Esophagus (tissue), 2 donors: ENCODE data around the gene FASN. TPM values are rescaled to one million over a fixed set of nuclear protein-coding genes. Genes with fewer than 3 reads are reported as not detected.

Experiments used
- H3K27ac ChIP-seq, 2 donors: one replicate each; pipeline ENCODE4 v1.5.1; 2013; ENCODE audit warnings: low read depth in 2 of 2, mild to moderate bottlenecking in 2 of 2, inconsistent platforms in 1 of 2, low read length in 1 of 2, moderate library complexity in 1 of 2
- H3K27me3 ChIP-seq, 2 donors: one replicate each; pipeline ENCODE4 v1.6.1; 2013; ENCODE audit warnings: low read length in 2 of 2, control low read depth in 1 of 2, mild to moderate bottlenecking in 1 of 2; ENCODE audit not compliant: insufficient read depth in 2 of 2, control insufficient read depth in 1 of 2
- H3K36me3 ChIP-seq, 2 donors: one replicate each; pipeline ENCODE4 v1.6.1; 2013; ENCODE audit warnings: low read length in 1 of 2; ENCODE audit not compliant: control insufficient read depth in 2 of 2, insufficient read depth in 2 of 2
- H3K4me1 ChIP-seq, 2 donors: one replicate each; pipeline ENCODE4 v1.6.1; 2013; ENCODE audit warnings: low read length in 1 of 2; ENCODE audit not compliant: control insufficient read depth in 2 of 2, insufficient read depth in 2 of 2
- H3K4me3 ChIP-seq, 2 donors: one replicate each; pipeline ENCODE4 v1.5.1; 2013; ENCODE audit warnings: low read length in 2 of 2, mild to moderate bottlenecking in 2 of 2, low read depth in 1 of 2, moderate library complexity in 1 of 2
- H3K9me3 ChIP-seq, 2 donors: one replicate each; pipeline ENCODE4 v1.6.1; 2013; ENCODE audit warnings: mild to moderate bottlenecking in 2 of 2, low read depth in 1 of 2, low read length in 1 of 2, moderate library complexity in 1 of 2; ENCODE audit not compliant: control insufficient read depth in 2 of 2, insufficient read depth in 1 of 2
- WGBS, 2 donors: extraction: QIAGEN DNeasy Blood & Tissue Kit; methylation state at CpG; one replicate each; pipeline ENCODE4 v1.1.7; 2013; 5-methylcytosine and 5-hydroxymethylcytosine counted together
- polyA plus RNA-seq, 2 donors: library from polyadenylated mRNA; stranded (reverse); fragments of 200-250 nt; gene quantifications; one replicate each; pipeline ENCODE4 v1.2.3, GENCODE V29; 2013
- donor health status: healthy with polysubstance abuse.
- donor health status: Bipolar disorder and iron deficiency.

The FASN gene
- polyA plus RNA-seq, 2 donors = 92.2 to 95.9 TPM

GRCh38 chr17:82118168-82118814, 20.3 kb upstream of the FASN start:
- Histone ChIP-seq H3K4me3 (no peak overlapping the region), H3K9me3 (no peaks in the 10 kb centered on the region), H3K36me3 (peaks cover 0 to 4% of the 10 kb centered on the region in 2 donors), H3K27ac (no peak overlapping the region), H3K27me3 (no peaks in the 10 kb centered on the region), H3K4me1 (no peaks in the 10 kb centered on the region)
- WGBS, 2 donors = 84 to 85% methylated on average over 18 of the region's 18 CpGs

GRCh38 chr17:82117139-82118090, 19.4 kb upstream of the FASN start:
- H3K36me3 ChIP-seq = peaks cover 0 to 5% of the 10 kb centered on the region in 2 donors
- no peaks in the 10 kb centered on the region for H3K4me1 ChIP-seq
- no peak overlapping the region for H3K27ac ChIP-seq

GRCh38 chr17:82116246-82116645, 18.2 kb upstream of the FASN start:
- Histone ChIP-seq H3K4me1 (no peaks in the 10 kb centered on the region), H3K27me3 (no peaks in the 10 kb centered on the region), H3K9me3 (no peaks in the 10 kb centered on the region), H3K4me3 (no peak overlapping the region), H3K27ac (no peak overlapping the region), H3K36me3 (peaks cover 0 to 4% of the 10 kb centered on the region in 2 donors)
- 85 to 88% methylated on average over 6 of the region's 6 CpGs for WGBS, 2 donors

More at GRCh38 chr17:82117139-82118090, 19.4 kb upstream of the FASN start:
- H3K9me3 ChIP-seq = no peaks in the 10 kb centered on the region
- 90% methylated on average over 22 of the region's 22 CpGs for WGBS, 2 donors
- no peak overlapping the region for H3K4me3 ChIP-seq
- no peaks in the 10 kb centered on the region for H3K27me3 ChIP-seq

GRCh38 chr17:82114872-82115271, 16.8 kb upstream of the FASN start:
- whole genome bisulfite sequencing, 2 donors = 94 to 96% methylated on average over 9 of the region's 9 CpGs
- Histone ChIP-seq H3K27ac (no peak overlapping the region), H3K36me3 (peaks cover 0 to 4% of the 10 kb centered on the region in 2 donors), H3K9me3 (no peaks in the 10 kb centered on the region), H3K4me3 (no peak overlapping the region), H3K27me3 (no peaks in the 10 kb centered on the region), H3K4me1 (no peaks in the 10 kb centered on the region)

- H3K4me3 ChIP-seq = no peak overlapping the region
- H3K36me3 ChIP-seq = peaks cover 0 to 4% of the 10 kb centered on the region in 2 donors
- no peaks in the 10 kb centered on the region for H3K9me3 ChIP-seq
- H3K4me1 ChIP-seq = no peaks in the 10 kb centered on the region
- H3K27ac ChIP-seq = no peak overlapping the region
- 93 to 94% methylated on average over 10 of the region's 10 CpGs for WGBS, 2 donors
- H3K27me3 ChIP-seq = no peaks in the 10 kb centered on the region
These were observed 16.4 kb upstream of the FASN start for GRCh38 chr17:82114447-82114846.

GRCh38 chr17:82113941-82114340, 15.9 kb upstream of the FASN start:
- no peaks in the 10 kb centered on the region for H3K4me1 ChIP-seq
- peaks cover 0 to 4% of the 10 kb centered on the region in 2 donors for H3K36me3 ChIP-seq
- H3K9me3 ChIP-seq = no peaks in the 10 kb centered on the region
- no peak overlapping the region for H3K27ac ChIP-seq
- WGBS, 2 donors = 87 to 90% methylated on average over 13 of the region's 13 CpGs
- H3K27me3 ChIP-seq = no peaks in the 10 kb centered on the region
- no peak overlapping the region for H3K4me3 ChIP-seq

- Histone ChIP-seq H3K9me3 (no peaks in the 10 kb centered on the region), H3K27me3 (no peaks in the 10 kb centered on the region), H3K27ac (no peak overlapping the region), H3K4me1 (no peaks in the 10 kb centered on the region), H3K36me3 (peaks cover 0 to 4% of the 10 kb centered on the region in 2 donors), H3K4me3 (no peak overlapping the region)
- WGBS, 2 donors = 91 to 93% methylated on average over 9 of the region's 9 CpGs
These were observed 15.4 kb upstream of the FASN start for GRCh38 chr17:82113422-82113821.

- WGBS, 2 donors = 90% methylated on average over 6 of the region's 6 CpGs
- peaks cover 0 to 4% of the 10 kb centered on the region in 2 donors for H3K36me3 ChIP-seq
- H3K27ac ChIP-seq = no peak overlapping the region
- H3K4me3 ChIP-seq = no peak overlapping the region
- no peaks in the 10 kb centered on the region for H3K9me3 ChIP-seq
- no peaks in the 10 kb centered on the region for H3K4me1 ChIP-seq
- no peaks in the 10 kb centered on the region for H3K27me3 ChIP-seq
These were observed 14.9 kb upstream of the FASN start for GRCh38 chr17:82112914-82113311.

- 88 to 90% methylated on average over 18 of the region's 18 CpGs for WGBS, 2 donors
- no peaks in the 10 kb centered on the region for H3K9me3 ChIP-seq
These were observed 14.3 kb upstream of the FASN start for GRCh38 chr17:82112181-82112913.

More at GRCh38 chr17:82112181-82112913, 14.3 kb upstream of the FASN start:
- no peak overlapping the region for H3K27ac ChIP-seq
- no peak overlapping the region for H3K4me3 ChIP-seq
- no peaks in the 10 kb centered on the region for H3K27me3 ChIP-seq
- H3K4me1 ChIP-seq = peaks cover 0 to 4% of the 10 kb centered on the region in 2 donors
- H3K36me3 ChIP-seq = peaks cover 0 to 4% of the 10 kb centered on the region in 2 donors
